IMR-90 (cell line): ENCODE data around the gene PAXX. TPM values are rescaled to one million over a fixed set of nuclear protein-coding genes. Genes with fewer than 3 reads are reported as not detected.

ENCODE experiments used
- ATAC-seq: fragments of 200-7000 bp; cut with Tn5 transposase; 2 replicates; pipeline ENCODE4 v1.9.1; 2020; ENCODE audit warnings: low read depth, mild to moderate bottlenecking, moderate library complexity
- BruUV-seq: library from RNA; stranded (reverse); fragments of 400-500 nt; replicated peaks from 2 replicates; lab custom pipeline; 2021; lab: Mats Ljungman, UMichigan
- CTCF ChIA-PET: fragments of 300-600 bp; formaldehyde crosslinking; extraction: SDS; loops from one replicate; lab custom pipeline; 2021; ENCODE audit warnings: antibody characterized with exemption; lab: Yijun Ruan, JAX
- POLR2A ChIA-PET: fragments of 300-600 bp; sonication (Branson Sonifier 250); formaldehyde crosslinking; loops from one replicate; lab custom pipeline; 2022; ENCODE audit warnings: antibody characterized with exemption; ENCODE audit not compliant: unreplicated experiment; lab: Charles Lee
- DNase-seq: peaks from one replicate; pipeline ENCODE4 v3.0.0; 2013
- H2AFZ ChIP-seq: replicated peaks from 2 replicates; pipeline ENCODE3; 2013; ENCODE audit warnings: low read length, mild to moderate bottlenecking; ENCODE audit not compliant: poor library complexity
- H2AK5ac ChIP-seq: 2 replicates; pipeline ENCODE4 v1.6.1; 2013; ENCODE audit warnings: low read depth, low read length, inconsistent platforms
- H2AK9ac ChIP-seq: replicated peaks from 2 replicates; pipeline ENCODE3; 2013; ENCODE audit warnings: mild to moderate bottlenecking, low read depth, low read length, moderate library complexity; ENCODE audit not compliant: poor library complexity
- H2BK120ac ChIP-seq: 2 replicates; pipeline ENCODE4 v1.6.1; 2013; ENCODE audit warnings: low read depth, low read length, inconsistent platforms
- H2BK15ac ChIP-seq: 3 replicates; pipeline ENCODE4 v1.6.1; 2013; ENCODE audit warnings: low read depth, low read length, inconsistent platforms
- H2BK20ac ChIP-seq: 2 replicates; pipeline ENCODE4 v1.6.1; 2013; ENCODE audit warnings: low read depth, mild to moderate bottlenecking, inconsistent platforms, low read length, moderate library complexity
- H2BK5ac ChIP-seq: 2 replicates; pipeline ENCODE4 v1.6.1; 2013; ENCODE audit warnings: mild to moderate bottlenecking, low read depth, low read length, inconsistent platforms; ENCODE audit not compliant: poor library complexity, severe bottlenecking
- H3K14ac ChIP-seq: replicated peaks from 2 replicates; pipeline ENCODE4 v1.6.1; 2013; ENCODE audit warnings: low read depth, low read length, inconsistent platforms
- H3K18ac ChIP-seq: 2 replicates; pipeline ENCODE4 v1.6.1; 2013; ENCODE audit warnings: low read depth, low read length, control low read depth
- H3K23ac ChIP-seq: 2 replicates; pipeline ENCODE4 v1.6.1; 2013; ENCODE audit warnings: low read depth, low read length, inconsistent platforms
- H3K27ac ChIP-seq: 2 replicates; pipeline ENCODE4 v1.5.1; 2013; ENCODE audit warnings: mild to moderate bottlenecking, control low read depth, low read length; ENCODE audit not compliant: insufficient read depth
- H3K27me3 ChIP-seq: 2 replicates; pipeline ENCODE4 v1.6.1; 2013; ENCODE audit warnings: low read length; ENCODE audit not compliant: control insufficient read depth, insufficient read depth
- H3K36me3 ChIP-seq: 2 replicates; pipeline ENCODE4 v1.6.1; 2013; ENCODE audit warnings: low read length, mixed read lengths; ENCODE audit not compliant: control insufficient read depth, insufficient read depth
- H3K4ac ChIP-seq: 2 replicates; pipeline ENCODE4 v1.6.1; 2013; ENCODE audit warnings: low read depth, low read length, inconsistent platforms
- H3K4me1 ChIP-seq: 2 replicates; pipeline ENCODE4 v1.6.1; 2013; ENCODE audit warnings: low read length, mixed read lengths; ENCODE audit not compliant: control insufficient read depth, insufficient read depth
- H3K4me2 ChIP-seq: 2 replicates; pipeline ENCODE4 v1.6.1; 2013; ENCODE audit warnings: low read depth, mild to moderate bottlenecking, control low read depth, low read length, moderate library complexity
- H3K4me3 ChIP-seq: 2 replicates; pipeline ENCODE4 v1.5.1; 2013; ENCODE audit warnings: low read depth, mild to moderate bottlenecking, control low read depth, low read length, moderate library complexity; ENCODE audit not compliant: insufficient read depth
- H3K56ac ChIP-seq: 2 replicates; pipeline ENCODE4 v1.6.1; 2013; ENCODE audit warnings: low read length, inconsistent platforms; ENCODE audit not compliant: insufficient read depth; ENCODE audit errors: extremely low read depth
- H3K79me1 ChIP-seq, 2 experiments: 2 replicates each; pipeline ENCODE4 v1.6.1; 2013; ENCODE audit warnings: low read length in 2 of 2, inconsistent platforms in 1 of 2, low read depth in 1 of 2
- H3K9ac ChIP-seq: 2 replicates; pipeline ENCODE4 v1.6.1; 2013; ENCODE audit warnings: low read depth, low read length, control low read depth
- H3K9me1 ChIP-seq: 2 replicates; pipeline ENCODE4 v1.6.1; 2013; ENCODE audit warnings: low read length, inconsistent platforms; ENCODE audit not compliant: insufficient read depth
- H3K9me3 ChIP-seq: 2 replicates; pipeline ENCODE4 v1.6.1; 2013; ENCODE audit warnings: low read length; ENCODE audit not compliant: control insufficient read depth, insufficient read depth
- H4K20me1 ChIP-seq: 2 replicates; pipeline ENCODE4 v1.6.1; 2013; ENCODE audit warnings: low read length, inconsistent platforms; ENCODE audit not compliant: insufficient read depth
- H4K5ac ChIP-seq: 2 replicates; pipeline ENCODE4 v1.6.1; 2013; ENCODE audit warnings: mild to moderate bottlenecking, low read depth, low read length, control low read depth
- H4K8ac ChIP-seq, 2 experiments: 2 replicates each; pipeline ENCODE4 v1.6.1; 2013; ENCODE audit warnings: low read depth in 2 of 2, low read length in 2 of 2, control low read depth in 1 of 2, inconsistent platforms in 1 of 2
- H4K91ac ChIP-seq: 2 replicates; pipeline ENCODE4 v1.6.1; 2013; ENCODE audit warnings: low read depth, low read length, inconsistent platforms; ENCODE audit not compliant: insufficient read depth
- BHLHE40 ChIP-seq: fragments of 150-350 bp; IDR thresholded peaks from 2 replicates; pipeline ENCODE4 v1.6.1; 2016; ENCODE audit warnings: mild to moderate bottlenecking, low read depth, low read length
- CEBPB ChIP-seq: IDR thresholded peaks from 2 replicates; pipeline ENCODE4 v1.6.1; 2012; ENCODE audit warnings: low read depth, low read length, improper control_type of control experiment
- CHD1 ChIP-seq: IDR thresholded peaks from 2 replicates; pipeline ENCODE4 v1.6.1; 2012; ENCODE audit warnings: low read depth, low read length, improper control_type of control experiment
- FOS ChIP-seq: fragments of 150-350 bp; IDR thresholded peaks from 2 replicates; pipeline ENCODE4 v1.6.1; 2016; ENCODE audit warnings: low read depth, low read length
- MAFK ChIP-seq: IDR thresholded peaks from 2 replicates; pipeline ENCODE4 v1.6.1; 2012; ENCODE audit warnings: low read depth, low read length, improper control_type of control experiment
- MAZ ChIP-seq: IDR thresholded peaks from 2 replicates; pipeline ENCODE4 v1.6.1; 2012; ENCODE audit warnings: low read depth, mild to moderate bottlenecking, low read length, improper control_type of control experiment, moderate library complexity, borderline replicate concordance
- MXI1 ChIP-seq: IDR thresholded peaks from 2 replicates; pipeline ENCODE4 v1.6.1; 2012; ENCODE audit warnings: low read depth, mild to moderate bottlenecking, low read length, moderate library complexity, borderline replicate concordance
- RAD21 ChIP-seq: IDR thresholded peaks from 2 replicates; pipeline ENCODE4 v1.6.1; 2012; ENCODE audit warnings: low read length, improper control_type of control experiment
- RCOR1 ChIP-seq: IDR thresholded peaks from 2 replicates; pipeline ENCODE4 v1.6.1; 2012; ENCODE audit warnings: mild to moderate bottlenecking, low read length, improper control_type of control experiment; ENCODE audit not compliant: insufficient replicate concordance
- RFX5 ChIP-seq: IDR thresholded peaks from 2 replicates; pipeline ENCODE4 v1.8.0; 2012; ENCODE audit warnings: low read depth, mild to moderate bottlenecking, low read length, moderate library complexity
- SMC3 ChIP-seq: fragments of 150-350 bp; IDR thresholded peaks from 2 replicates; pipeline ENCODE4 v1.6.1; 2016; ENCODE audit warnings: low read depth, mild to moderate bottlenecking, antibody characterized with exemption, low read length, moderate library complexity
- WGBS, 2 experiments: methylation state at CpG; one replicate each; pipeline versions ENCODE4 v1.1.5 to v1.1.7; 2013; ENCODE audit warnings: missing lambda C conversion rate in 2 of 2; ENCODE audit not compliant: insufficient read length in 1 of 2; ENCODE audit errors: extremely low coverage in 2 of 2; 5-methylcytosine and 5-hydroxymethylcytosine counted together
- dilution Hi-C: fragments of 300-500 bp; cut with HindIII; formaldehyde crosslinking; loops from one replicate; pipeline ENCODE4 v1.14.3; 2018; ENCODE audit warnings: low sequenced_read_pairs; ENCODE audit not compliant: unreplicated experiment
- in situ Hi-C: fragments of 300-500 bp; cut with MboI; formaldehyde crosslinking; loops from 3 replicates; pipeline ENCODE4 v1.14.3; 2019; ENCODE audit warnings: low sequenced_read_pairs, inconsistent platforms, mixed read lengths
- intact Hi-C: fragments of 100-400 bp; cut with micrococcal nuclease; formaldehyde crosslinking; loops from 2 replicates; pipeline ENCODE4 v1.10.0; 2022
- polyA plus RNA-seq, 3 experiments: library from polyadenylated mRNA; depleted of rRNA; stranded (reverse); fragments of >200 nt; gene quantifications; 2 replicates each; pipeline ENCODE4 v1.2.3, GENCODE V29; 2012; ENCODE audit warnings: low replicate concordance in 1 of 3
- total RNA-seq: library from RNA; depleted of rRNA; stranded (reverse); fragments of >200 nt; gene quantifications from 2 replicates; pipeline ENCODE4 v1.2.3, GENCODE V29; 2012
- TF ChIP-seq, protein P1 (sequence below): conservative IDR thresholded peaks from 2 replicates; pipeline ENCODE4 v1.5.1; 2012; ENCODE audit warnings: mild to moderate bottlenecking, low read depth, low read length, improper control_type of control experiment

The PAXX gene
- total and polyA plus RNA-seq, 2 of the 4 experiments (the other 2 are of a cell fraction) = 5.7 to 24.6 TPM

DNA sequence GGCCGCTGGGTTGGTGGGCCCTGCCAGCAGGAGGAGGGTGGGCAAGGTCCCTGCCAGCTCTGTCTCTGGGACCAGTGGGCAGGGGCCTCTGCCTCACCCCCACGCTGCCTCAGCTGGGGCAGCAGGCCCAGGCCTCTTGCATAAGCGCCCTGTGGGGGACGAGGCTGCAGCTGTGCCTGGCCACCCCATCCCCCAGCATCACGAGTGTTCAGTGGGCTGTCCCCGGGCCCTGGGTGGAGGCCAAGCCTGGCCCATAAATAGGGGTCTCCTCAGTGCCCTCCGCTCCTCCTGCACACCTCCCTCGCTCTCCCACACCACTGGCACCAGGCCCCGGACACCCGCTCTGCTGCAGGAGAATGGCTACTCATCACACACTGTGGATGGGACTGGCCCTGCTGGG is 15.0 kb upstream of the PAXX start, which contains the start of gene PTGDS:
TSS of gene PTGDS (plus strand) at position 282 of the 400 bp plus-strand sequence. CDS start at position 357, 75 bp downstream.
- H4K5ac ChIP-seq = peak within 1 kb of the TSS; percentile 50; the same call in 1 of the 2 replicates
- H2AK9ac ChIP-seq = peak within 1 kb of the TSS; percentile 51
- peak within 1 kb of the TSS; percentile 61; the same call in 1 of the 2 replicates for H3K18ac ChIP-seq
- peak within 1 kb of the TSS; percentile 27 to 58; a peak in 2 of 4 replicates for H4K8ac ChIP-seq
- ChIA-PET CTCF (no interaction called here), POLR2A (no interaction called here)
- peak within 1 kb of the TSS; percentile 12; the same call in 1 of the 2 replicates for H3K27ac ChIP-seq
- intact Hi-C loops (no loop called here), dilution Hi-C loops (no loop called here), in situ Hi-C loops (no loop called here)
- no peaks in the 10 kb centered on the region for H3K36me3 ChIP-seq
- H3K56ac ChIP-seq = no peak within 1 kb of the TSS
- H3K23ac ChIP-seq = no peak within 1 kb of the TSS; the same call in 1 of the 2 replicates
- no peak within 1 kb of the TSS for H4K91ac ChIP-seq
- H2BK5ac ChIP-seq = no peak within 1 kb of the TSS
- BruUV-seq = no TSS peak
- H3K4me3 ChIP-seq = peak within 1 kb of the TSS; percentile 60
- ATAC-seq (peak; percentile 30), DNase-seq (peak; percentile 13)
- no peak within 1 kb of the TSS for H3K14ac ChIP-seq
- H3K9me1 ChIP-seq = no peaks in the 10 kb centered on the region
- peak within 1 kb of the TSS; percentile 89 for H2AFZ ChIP-seq
- no peak within 1 kb of the TSS for H2BK15ac ChIP-seq
- H3K27me3 ChIP-seq = peaks cover 12% of the 10 kb centered on the region; the same call in 1 of the 2 replicates
- H3K9me3 ChIP-seq = no peaks in the 10 kb centered on the region
- no peak for TF ChIP-seq MAFK
- no peak for TF ChIP-seq BHLHE40
- TF ChIP-seq FOS = no peak
- no peak for TF ChIP-seq CHD1
- TF ChIP-seq CEBPB = no peak
- no peak for TF ChIP-seq RFX5
- no peak for TF ChIP-seq MAZ
- TF ChIP-seq, protein P1, sequence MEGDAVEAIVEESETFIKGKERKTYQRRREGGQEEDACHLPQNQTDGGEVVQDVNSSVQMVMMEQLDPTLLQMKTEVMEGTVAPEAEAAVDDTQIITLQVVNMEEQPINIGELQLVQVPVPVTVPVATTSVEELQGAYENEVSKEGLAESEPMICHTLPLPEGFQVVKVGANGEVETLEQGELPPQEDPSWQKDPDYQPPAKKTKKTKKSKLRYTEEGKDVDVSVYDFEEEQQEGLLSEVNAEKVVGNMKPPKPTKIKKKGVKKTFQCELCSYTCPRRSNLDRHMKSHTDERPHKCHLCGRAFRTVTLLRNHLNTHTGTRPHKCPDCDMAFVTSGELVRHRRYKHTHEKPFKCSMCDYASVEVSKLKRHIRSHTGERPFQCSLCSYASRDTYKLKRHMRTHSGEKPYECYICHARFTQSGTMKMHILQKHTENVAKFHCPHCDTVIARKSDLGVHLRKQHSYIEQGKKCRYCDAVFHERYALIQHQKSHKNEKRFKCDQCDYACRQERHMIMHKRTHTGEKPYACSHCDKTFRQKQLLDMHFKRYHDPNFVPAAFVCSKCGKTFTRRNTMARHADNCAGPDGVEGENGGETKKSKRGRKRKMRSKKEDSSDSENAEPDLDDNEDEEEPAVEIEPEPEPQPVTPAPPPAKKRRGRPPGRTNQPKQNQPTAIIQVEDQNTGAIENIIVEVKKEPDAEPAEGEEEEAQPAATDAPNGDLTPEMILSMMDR = no peak
- no peak for TF ChIP-seq RAD21
- TF ChIP-seq SMC3 = no peak
- no peak for TF ChIP-seq MXI1
- no peak for TF ChIP-seq RCOR1
- no peak within 1 kb of the TSS for H2BK20ac ChIP-seq
- H2BK120ac ChIP-seq = peak within 1 kb of the TSS; percentile 10; the same call in 1 of the 2 replicates
- H3K4me1 ChIP-seq = peaks cover 7% of the 10 kb centered on the region; the same call in 1 of the 2 replicates
- no peaks in the 10 kb centered on the region for H3K79me1 ChIP-seq
- H3K9ac ChIP-seq = peak within 1 kb of the TSS; percentile 48; the same call in 1 of the 2 replicates
- 19% methylated on average over 4 of the region's 10 CpGs; no CpG with 5 or more reads in 1 of the 2 experiments for WGBS, 2 experiments
- H3K4me2 ChIP-seq = peak within 1 kb of the TSS; percentile 87
- no peaks in the 10 kb centered on the region for H4K20me1 ChIP-seq
- peak within 1 kb of the TSS; percentile 54 for H2AK5ac ChIP-seq
- H3K4ac ChIP-seq = 0 out of 2 replicates have a peak within 1 kb of the TSS, but pooled peaks have one; percentile 24
